ENCODE results near the gene BOLA3. TPM values are rescaled to one million over a fixed set of nuclear protein-coding genes. Genes with fewer than 3 reads are reported as not detected.

Gene BOLA3
- polyA plus RNA-seq, 1 donor from 2014 or later = 89.1 TPM

DNA sequence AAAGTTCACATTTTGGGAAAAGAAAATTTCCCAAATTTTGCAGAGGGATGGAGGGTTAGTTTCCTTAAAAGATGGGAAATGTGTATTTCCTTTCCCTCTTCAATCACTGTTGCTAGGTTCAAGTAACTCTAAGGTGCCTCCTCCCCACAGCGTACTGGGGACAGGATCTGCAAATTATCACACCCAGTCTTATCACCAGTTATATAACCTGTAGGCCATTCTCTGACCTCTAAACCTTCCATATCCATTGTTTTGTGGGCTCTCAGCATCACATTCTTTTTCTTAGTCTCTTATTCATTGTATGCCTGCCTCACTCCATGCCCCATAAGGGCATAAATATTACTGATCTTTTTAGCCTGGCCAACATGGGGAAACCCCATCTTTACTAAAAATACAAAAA is 47.1 kb upstream of the BOLA3 start:
- H3K27me3 ChIP-seq (ENCODE audit: insufficient read depth, low read depth, low read length) = no peaks in the 10 kb centered on the region
- no peak overlapping the region for H2AFZ ChIP-seq (ENCODE audit: low read depth, low read length)
- H4K20me1 ChIP-seq (ENCODE audit: insufficient read depth) = no peaks in the 10 kb centered on the region
- H3K4me2 ChIP-seq (ENCODE audit: low read length) = no peak overlapping the region
- no peak for TF ChIP-seq SMC3 (conservative IDR thresholded peaks at IDR 0.05; ENCODE audit: poor library complexity)
- no peak for TF ChIP-seq REST (IDR thresholded peaks at IDR 0.05; ENCODE audit: borderline replicate concordance)
- TF ChIP-seq, protein P1, sequence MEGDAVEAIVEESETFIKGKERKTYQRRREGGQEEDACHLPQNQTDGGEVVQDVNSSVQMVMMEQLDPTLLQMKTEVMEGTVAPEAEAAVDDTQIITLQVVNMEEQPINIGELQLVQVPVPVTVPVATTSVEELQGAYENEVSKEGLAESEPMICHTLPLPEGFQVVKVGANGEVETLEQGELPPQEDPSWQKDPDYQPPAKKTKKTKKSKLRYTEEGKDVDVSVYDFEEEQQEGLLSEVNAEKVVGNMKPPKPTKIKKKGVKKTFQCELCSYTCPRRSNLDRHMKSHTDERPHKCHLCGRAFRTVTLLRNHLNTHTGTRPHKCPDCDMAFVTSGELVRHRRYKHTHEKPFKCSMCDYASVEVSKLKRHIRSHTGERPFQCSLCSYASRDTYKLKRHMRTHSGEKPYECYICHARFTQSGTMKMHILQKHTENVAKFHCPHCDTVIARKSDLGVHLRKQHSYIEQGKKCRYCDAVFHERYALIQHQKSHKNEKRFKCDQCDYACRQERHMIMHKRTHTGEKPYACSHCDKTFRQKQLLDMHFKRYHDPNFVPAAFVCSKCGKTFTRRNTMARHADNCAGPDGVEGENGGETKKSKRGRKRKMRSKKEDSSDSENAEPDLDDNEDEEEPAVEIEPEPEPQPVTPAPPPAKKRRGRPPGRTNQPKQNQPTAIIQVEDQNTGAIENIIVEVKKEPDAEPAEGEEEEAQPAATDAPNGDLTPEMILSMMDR (IDR thresholded peaks at IDR 0.05; ENCODE audit: poor library complexity, severe bottlenecking) = no peak
- TF ChIP-seq EZH2 (IDR thresholded peaks at IDR 0.05; ENCODE audit: borderline replicate concordance, insufficient read depth, low read length, poor library complexity, severe bottlenecking) = no peak
- TF ChIP-seq POLR2AphosphoS5 (IDR thresholded peaks at IDR 0.05) = no peak
- TF ChIP-seq EP300 (conservative IDR thresholded peaks at IDR 0.05; ENCODE audit: poor library complexity, severe bottlenecking) = no peak
- TF ChIP-seq RAD21 (conservative IDR thresholded peaks at IDR 0.05) = no peak
- TF ChIP-seq TAF1 (IDR thresholded peaks at IDR 0.05; ENCODE audit: low read depth) = no peak
- TF ChIP-seq MXI1 (conservative IDR thresholded peaks at IDR 0.05; ENCODE audit: poor library complexity, severe bottlenecking) = no peak
- H3K4me3 ChIP-seq (ENCODE audit: low read length) = no peak overlapping the region
- H3K9me2 ChIP-seq (ENCODE audit: insufficient read depth, low read length) = no peaks in the 10 kb centered on the region
- H3F3A ChIP-seq (ENCODE audit: insufficient read depth, low read length, poor library complexity, severe bottlenecking) = peaks cover 3% of the 10 kb centered on the region
- H3K27ac ChIP-seq (ENCODE audit: low read length) = no peak overlapping the region
- no peaks in the 10 kb centered on the region for H3K36me3 ChIP-seq (ENCODE audit: insufficient read depth, low read length)
- H3K79me2 ChIP-seq (replicated peaks; ENCODE audit: insufficient read depth, low read length) = no peaks in the 10 kb centered on the region
- H3K9me3 ChIP-seq (ENCODE audit: low read length) = no peaks in the 10 kb centered on the region
- H3K9ac ChIP-seq (ENCODE audit: low read length) = no peak overlapping the region

GRCh38 chr2:74191596-74192380 is 44.1 kb upstream of the BOLA3 start:
- H3K9ac ChIP-seq (ENCODE audit: low read length) = no peak overlapping the region
- no peak for TF ChIP-seq POLR2AphosphoS5 (IDR thresholded peaks at IDR 0.05)
- TF ChIP-seq EP300 (conservative IDR thresholded peaks at IDR 0.05; ENCODE audit: poor library complexity, severe bottlenecking) = no peak
- TF ChIP-seq, protein P1 (IDR thresholded peaks at IDR 0.05; ENCODE audit: poor library complexity, severe bottlenecking) = no peak
- TF ChIP-seq SMC3 (conservative IDR thresholded peaks at IDR 0.05; ENCODE audit: poor library complexity) = no peak
- no peak for TF ChIP-seq RAD21 (conservative IDR thresholded peaks at IDR 0.05)
- no peak for TF ChIP-seq MXI1 (conservative IDR thresholded peaks at IDR 0.05; ENCODE audit: poor library complexity, severe bottlenecking)
- no peak for TF ChIP-seq TAF1 (IDR thresholded peaks at IDR 0.05; ENCODE audit: low read depth)
- no peak for TF ChIP-seq REST (IDR thresholded peaks at IDR 0.05; ENCODE audit: borderline replicate concordance)
- no peak for TF ChIP-seq EZH2 (IDR thresholded peaks at IDR 0.05; ENCODE audit: borderline replicate concordance, insufficient read depth, low read length, poor library complexity, severe bottlenecking)
- H4K20me1 ChIP-seq (ENCODE audit: insufficient read depth) = no peaks in the 10 kb centered on the region
- no peak overlapping the region for H3K4me2 ChIP-seq (ENCODE audit: low read length)
- H3K36me3 ChIP-seq (ENCODE audit: insufficient read depth, low read length) = no peaks in the 10 kb centered on the region
- no peaks in the 10 kb centered on the region for H3K27me3 ChIP-seq (ENCODE audit: insufficient read depth, low read depth, low read length)
- H3K79me2 ChIP-seq (replicated peaks; ENCODE audit: insufficient read depth, low read length) = no peaks in the 10 kb centered on the region
- no peaks in the 10 kb centered on the region for H3K9me2 ChIP-seq (ENCODE audit: insufficient read depth, low read length)
- H3K4me3 ChIP-seq (ENCODE audit: low read length) = no peak overlapping the region
- H3F3A ChIP-seq (ENCODE audit: insufficient read depth, low read length, poor library complexity, severe bottlenecking) = no peaks in the 10 kb centered on the region
- no peaks in the 10 kb centered on the region for H3K9me3 ChIP-seq (ENCODE audit: low read length)
- no peak overlapping the region for H2AFZ ChIP-seq (ENCODE audit: low read depth, low read length)
- no peak overlapping the region for H3K27ac ChIP-seq (ENCODE audit: low read length)
